A549 (cell line): ENCODE measurements around the gene IRAK3. TPM values are rescaled to one million over a fixed set of nuclear protein-coding genes. Genes with fewer than 3 reads are reported as not detected.
"Not testable (repeated sequence)": the region's sequence is repeated elsewhere in the genome, so short reads cannot be mapped to it uniquely, and the experiment has no call there.

Experiments used
- ATAC-seq, 2 experiments: fragments of 200-7000 bp in 1 of 2; fragments of >200 bp in 1 of 2; cut with Nextera tagmentation in 1 of 2; cut with Tn5 transposase in 1 of 2; 3 replicates each; pipeline versions ENCODE4 v1.8.0 to v1.9.1; 2018 to 2020; ENCODE audit warnings: mild to moderate bottlenecking in 1 of 2, moderate library complexity in 1 of 2
- CTCF ChIA-PET: fragments of 300-600 bp; sonication (Branson Sonifier 250); formaldehyde crosslinking; extraction: SDS; loops from one replicate; lab custom pipeline; 2021; ENCODE audit warnings: antibody characterized with exemption, inconsistent platforms; lab: Yijun Ruan, JAX
- POLR2A ChIA-PET: fragments of 350-600 bp; formaldehyde crosslinking; extraction: SDS; loops from one replicate; lab custom pipeline; 2021; ENCODE audit warnings: antibody characterized with exemption, inconsistent platforms; lab: Yijun Ruan, JAX
- DNase-seq, 2 experiments: peaks; one replicate each; pipeline versions ENCODE4 v3.0.0 to v3.0.0-alpha.2; 2011 to 2016; ENCODE audit warnings: low read depth in 1 of 2, low spot score in 1 of 2
- FAIRE-seq: peaks from 2 replicates; lab custom pipeline; 2011; peaks lifted over from hg19 to GRCh38; lab: Jason Lieb, UNC
- H3K27ac ChIP-seq, 2 experiments: fragments of >200 bp; sonication (Bioruptor Twin); formaldehyde crosslinking; 3 replicates each; pipeline ENCODE4 v1.5.1; 2016 to 2017
- H3K4me1 ChIP-seq: fragments of >200 bp; sonication (Bioruptor Twin); formaldehyde crosslinking; 3 replicates; pipeline ENCODE4 v1.6.1; 2016
- H3K4me2 ChIP-seq: fragments of >200 bp; sonication (Bioruptor Twin); formaldehyde crosslinking; 3 replicates; pipeline ENCODE4 v1.6.1; 2016
- H3K4me3 ChIP-seq: fragments of >200 bp; sonication (Bioruptor Twin); formaldehyde crosslinking; 3 replicates; pipeline ENCODE4 v1.5.1; 2016
- H3K9me3 ChIP-seq: fragments of >200 bp; sonication (Bioruptor Twin); formaldehyde crosslinking; 3 replicates; pipeline ENCODE4 v1.6.1; 2016
- CHD2 ChIP-seq: fragments of 150-350 bp; IDR thresholded peaks from 2 replicates; pipeline ENCODE4 v1.6.1; 2014; ENCODE audit warnings: low read length; ENCODE audit not compliant: partially characterized antibody
- CHD4 ChIP-seq: fragments of 200-600 bp; sonication (generic); IDR thresholded peaks from 2 replicates; pipeline ENCODE4 v1.6.1; 2016; ENCODE audit warnings: antibody characterized with exemption, mild to moderate bottlenecking, borderline replicate concordance
- E2F6 ChIP-seq: IDR thresholded peaks from 2 replicates; pipeline ENCODE4 v1.6.1; 2012; ENCODE audit warnings: low read depth, borderline replicate concordance
- ELK1 ChIP-seq: fragments of 150-350 bp; IDR thresholded peaks from 2 replicates; pipeline ENCODE4 v1.6.1; 2014; ENCODE audit warnings: low read depth, mild to moderate bottlenecking, low read length
- FOSL2 ChIP-seq, 2 experiments: fragments of 450-650 bp in 1 of 2; fragments of >200 bp in 1 of 2; sonication (Bioruptor Twin) in 1 of 2; formaldehyde crosslinking; IDR thresholded peaks; 2 replicates each; pipeline versions ENCODE4 v1.5.0 to v1.6.1; 2016 to 2020; ENCODE audit warnings: mild to moderate bottlenecking in 1 of 2, moderate library complexity in 1 of 2
- GATA3 ChIP-seq: IDR thresholded peaks from 2 replicates; pipeline ENCODE4 v1.6.1; 2012; ENCODE audit warnings: borderline replicate concordance
- HEYL ChIP-seq: fragments of 250-450 bp; sonication (Bioruptor Pico); IDR thresholded peaks from 2 replicates; pipeline ENCODE4 v1.8.0; 2021; ENCODE audit warnings: mild to moderate bottlenecking, moderate library complexity
- HMGXB4 ChIP-seq: fragments of 250-450 bp; sonication (Bioruptor Pico); IDR thresholded peaks from 2 replicates; pipeline ENCODE4 v1.5.0; 2021; ENCODE audit warnings: mild to moderate bottlenecking, moderate library complexity, borderline replicate concordance
- HOXA7 ChIP-seq: fragments of 250-450 bp; sonication (Bioruptor Pico); IDR thresholded peaks from 2 replicates; pipeline ENCODE4 v1.5.0; 2020; ENCODE audit warnings: mild to moderate bottlenecking, moderate library complexity
- HOXB5 ChIP-seq: fragments of 250-450 bp; sonication (Bioruptor Pico); IDR thresholded peaks from 2 replicates; pipeline ENCODE4 v1.5.0; 2020; ENCODE audit warnings: mild to moderate bottlenecking, moderate library complexity
- KDM1A ChIP-seq: fragments of 200-600 bp; sonication (generic); IDR thresholded peaks from 2 replicates; pipeline ENCODE4 v1.6.1; 2016; ENCODE audit warnings: low read depth, mild to moderate bottlenecking
- RAD21 ChIP-seq, 2 experiments: fragments of >200 bp in 1 of 2; sonication (Bioruptor Twin) in 1 of 2; formaldehyde crosslinking in 1 of 2; IDR thresholded peaks in 1 of 2; conservative IDR thresholded peaks in 1 of 2; 2 replicates in 1 of 2; 3 replicates in 1 of 2; pipeline ENCODE4 v1.6.1; 2012 to 2018; ENCODE audit warnings: inconsistent platforms in 1 of 2
- RARB ChIP-seq: fragments of 250-450 bp; sonication (Bioruptor Pico); IDR thresholded peaks from 2 replicates; pipeline ENCODE4 v1.8.0; 2021; ENCODE audit warnings: mild to moderate bottlenecking, moderate library complexity
- RFX5 ChIP-seq: fragments of 450-650 bp; IDR thresholded peaks from 2 replicates; pipeline ENCODE4 v1.7.1; 2014; ENCODE audit warnings: antibody characterized with exemption, mild to moderate bottlenecking, moderate library complexity
- RNF2 ChIP-seq: fragments of 200-600 bp; sonication (generic); IDR thresholded peaks from 2 replicates; pipeline ENCODE4 v1.6.1; 2016; ENCODE audit warnings: low read depth, mild to moderate bottlenecking, antibody characterized with exemption, moderate library complexity, borderline replicate concordance
- TP53 ChIP-seq: fragments of 250-450 bp; sonication (Bioruptor Pico); IDR thresholded peaks from 2 replicates; pipeline ENCODE4 v1.5.0; 2021; ENCODE audit warnings: mild to moderate bottlenecking, moderate library complexity
- ZFP36 ChIP-seq: fragments of 450-650 bp; IDR thresholded peaks from 2 replicates; pipeline ENCODE4 v1.6.1; 2014; ENCODE audit warnings: borderline replicate concordance; ENCODE audit not compliant: partially characterized antibody
- WGBS: methylation state at CpG from one replicate; pipeline ENCODE4 v1.1.6; 2017; ENCODE audit errors: missing lambda C conversion rate; 5-methylcytosine and 5-hydroxymethylcytosine counted together
- polyA plus RNA-seq, 4 experiments: library from polyadenylated mRNA; depleted of rRNA in 3 of 4; stranded (reverse); fragments of >200 nt; fragmentation: RNase III in 1 of 4; extraction: RNeasy Plus Mini Kit Qiagen cat#74134 plus additional on column Dnase treatment in 1 of 4; gene quantifications; 2 replicates in 3 of 4; 3 replicates in 1 of 4; pipeline ENCODE4 v1.2.3, GENCODE V29; 2011 to 2017

Gene IRAK3
- polyA plus RNA-seq, 2 of the 4 experiments (the other 2 are of a cell fraction): 0.06 to 0.25 TPM

GRCh38 chr12:66182956-66183355 is 6.1 kb upstream of the IRAK3 start:
- TF ChIP-seq HEYL (CRISPR knock-in tag): no peak
- no peak for TF ChIP-seq TP53
- no peak for FAIRE-seq
- POLR2A ChIA-PET: interaction anchor here (1.1 to 1.3 kb wide), 2 partner anchors 14 to 52 kb away, joined by 4 to 6 read pairs; partner anchors contain the start of genes LLPH and TMBIM4

GRCh38 chr12:66184822-66185221 is 4.2 kb upstream of the IRAK3 start:
- 4% methylated on average over 3 of the region's 3 CpGs for WGBS
- H3K9me3 ChIP-seq, DNase-seq, CTCF ChIA-PET, H3K4me3 ChIP-seq, H3K4me1 ChIP-seq, FAIRE-seq, POLR2A ChIA-PET, H3K27ac ChIP-seq, ATAC-seq, H3K4me2 ChIP-seq: not testable (repeated sequence)

More at GRCh38 chr12:66182956-66183355, 6.1 kb upstream of the IRAK3 start:
- no peak overlapping the region for H3K4me2 ChIP-seq
- CTCF ChIA-PET: interaction anchor here (1.0 to 1.3 kb wide), 2 partner anchors 10 to 13 kb away, joined by 3 to 6 read pairs; partner anchors contain the start of gene TMBIM4
- DNase-seq (no peak), ATAC-seq (no peak; a peak in 1 of 6 replicates)
- no peak overlapping the region for H3K4me3 ChIP-seq
- no peaks in the 10 kb centered on the region for H3K4me1 ChIP-seq
- H3K9me3 ChIP-seq: no peaks in the 10 kb centered on the region
- 60% methylated on average over 3 of the region's 3 CpGs for WGBS
- no peak overlapping the region for H3K27ac ChIP-seq

GRCh38 chr12:66187036-66187435 is 2.0 kb upstream of the IRAK3 start:
- H3K27ac ChIP-seq: no peak overlapping the region
- no peak overlapping the region for H3K4me3 ChIP-seq
- DNase-seq (no peak), FAIRE-seq (no peak), ATAC-seq (no peak)
- CTCF ChIA-PET: no interaction called here
- POLR2A ChIA-PET: interaction anchor here (1.2 kb wide), 1 partner anchor 17 kb away, joined by 3 read pairs; the partner anchor contains the start of gene TMBIM4
- WGBS: 19% methylated on average over 2 of the region's 2 CpGs
- no peak overlapping the region for H3K4me2 ChIP-seq
- H3K4me1 ChIP-seq: no peaks in the 10 kb centered on the region
- TF ChIP-seq GATA3 (no peak), RARB (no peak), FOSL2 (IDR thresholded peaks at IDR 0.05) (no peak), FOSL2 (CRISPR knock-in tag; IDR thresholded peaks at IDR 0.05) (no peak), HMGXB4 (no peak), ELK1 (no peak), HOXA7 (CRISPR knock-in tag) (no peak), RNF2 (no peak), ZFP36 (no peak), HOXB5 (CRISPR knock-in tag) (no peak), CHD4 (no peak), RFX5 (no peak), CHD2 (no peak), KDM1A (no peak), E2F6 (no peak), RAD21 (conservative IDR thresholded peaks at IDR 0.05 in 1 of 2, IDR thresholded peaks at IDR 0.05 in 1 of 2) (no peak)
- no peaks in the 10 kb centered on the region for H3K9me3 ChIP-seq
